Upper lobe of right lung (tissue), 1 donor: ENCODE data around the gene TMEM253. TPM values are rescaled to one million over a fixed set of nuclear protein-coding genes. Genes with fewer than 3 reads are reported as not detected.

Experiments
- ATAC-seq: fragments of 200-7000 bp; cut with Tn5 transposase; one replicate; pipeline ENCODE4 v1.9.1; 2020; ENCODE audit warnings: mild to moderate bottlenecking, moderate library complexity
- DNase-seq: peaks from one replicate; pipeline ENCODE4 v3.0.0-alpha.2; 2020
- H3K27ac ChIP-seq: fragments of 200-600 bp; one replicate; pipeline ENCODE4 v1.8.0; 2022
- H3K27me3 ChIP-seq: fragments of 200-600 bp; one replicate; pipeline ENCODE4 v1.8.0; 2022; ENCODE audit warnings: mild to moderate bottlenecking
- H3K36me3 ChIP-seq: fragments of 200-600 bp; one replicate; pipeline ENCODE4 v1.8.0; 2022
- H3K4me1 ChIP-seq: fragments of 200-600 bp; one replicate; pipeline ENCODE4 v1.8.0; 2022
- H3K4me3 ChIP-seq: fragments of 200-600 bp; one replicate; pipeline ENCODE4 v1.8.0; 2022; ENCODE audit warnings: mild to moderate bottlenecking
- H3K9me3 ChIP-seq: fragments of 200-600 bp; one replicate; pipeline ENCODE4 v1.8.0; 2022
- CTCF ChIP-seq: fragments of 200-600 bp; IDR thresholded peaks from one replicate; pipeline ENCODE4 v1.8.0; 2022; ENCODE audit warnings: antibody characterized with exemption
- intact Hi-C: fragments of 100-400 bp; cut with DNase I; formaldehyde crosslinking; loops from one replicate; pipeline ENCODE4 v1.11.0; 2022
- total RNA-seq: library from RNA; stranded (reverse); fragmentation: NEBNext Ultra II Directional; extraction: Animal tissue kit (Norgen Biotek cat#: 25700); gene quantifications from one replicate; pipeline ENCODE4 v1.2.1, GENCODE V29; 2021
- donor health status: DM: no; HTN: yes; CAD: no; lungs with severe emphysema.

Gene TMEM253
- total RNA-seq, 1 donor from 2014 or later, result 0.67 TPM

- intact Hi-C loops, result loop anchor here (5.0 kb wide), 1 partner anchor 73 kb away; no protein-coding TSS in a partner anchor
- H3K9me3 ChIP-seq, result no peaks in the 10 kb centered on the region
- peaks cover 8% of the 10 kb centered on the region for H3K4me1 ChIP-seq
Measured at GRCh38 chr14:21089877-21090193, 11.0 kb upstream of the TMEM253 start.

GRCh38 chr14:21090194-21090939, 10.5 kb upstream of the TMEM253 start:
- peaks cover 62% of the 10 kb centered on the region for H3K36me3 ChIP-seq
- intact Hi-C loops, result loop anchor here (5.0 kb wide), 1 partner anchor 73 kb away; no protein-coding TSS in a partner anchor
- TF ChIP-seq CTCF, result peak; percentile 51
- H3K27ac ChIP-seq, result no peak overlapping the region
- H3K4me1 ChIP-seq, result peaks cover 6% of the 10 kb centered on the region
- H3K4me3 ChIP-seq, result no peak overlapping the region
- H3K9me3 ChIP-seq, result no peaks in the 10 kb centered on the region
- ATAC-seq, result peak; percentile 7
- no peaks in the 10 kb centered on the region for H3K27me3 ChIP-seq
- peak; percentile 75 for DNase-seq

More at GRCh38 chr14:21089877-21090193, 11.0 kb upstream of the TMEM253 start:
- no peak for TF ChIP-seq CTCF
- ATAC-seq (no peak), DNase-seq (no peak)
- Histone ChIP-seq H3K27ac (no peak overlapping the region), H3K36me3 (peaks cover 62% of the 10 kb centered on the region), H3K4me3 (no peak overlapping the region), H3K27me3 (no peaks in the 10 kb centered on the region)

GRCh38 chr14:21090940-21091663, 9.8 kb upstream of the TMEM253 start:
- no peaks in the 10 kb centered on the region for H3K9me3 ChIP-seq
- no peak for ATAC-seq
- H3K27ac ChIP-seq, result no peak overlapping the region
- intact Hi-C loops, result loop anchor here (5.0 kb wide), 1 partner anchor 74 kb away; no protein-coding TSS in a partner anchor
- no peak for DNase-seq
- peaks cover 3% of the 10 kb centered on the region for H3K4me1 ChIP-seq
- TF ChIP-seq CTCF, result no peak
- peaks cover 62% of the 10 kb centered on the region for H3K36me3 ChIP-seq
- H3K27me3 ChIP-seq, result no peaks in the 10 kb centered on the region
- H3K4me3 ChIP-seq, result no peak overlapping the region

- peaks cover 9% of the 10 kb centered on the region for H3K4me1 ChIP-seq
- no peak overlapping the region for H3K27ac ChIP-seq
- H3K4me3 ChIP-seq, result no peak overlapping the region
Measured at GRCh38 chr14:21091821-21092272, 9.0 kb upstream of the TMEM253 start.

More at GRCh38 chr14:21091821-21092272, 9.0 kb upstream of the TMEM253 start:
- DNase-seq (no peak), ATAC-seq (no peak)
- Histone ChIP-seq H3K36me3 (peaks cover 58% of the 10 kb centered on the region), H3K9me3 (no peaks in the 10 kb centered on the region), H3K27me3 (no peaks in the 10 kb centered on the region)
- no peak for TF ChIP-seq CTCF
- intact Hi-C loops, result loop anchor here (5.0 kb wide), 1 partner anchor 75 kb away; no protein-coding TSS in a partner anchor
